HL-60/S4 (cell line): ENCODE data around the gene RNF26.

Experiments used
- in situ Hi-C: fragments of 300-500 bp; cut with MboI; formaldehyde crosslinking; loops from 2 replicates; pipeline ENCODE4 v1.14.3; 2022; ENCODE audit warnings: low sequenced_read_pairs

RNF26 gene

GRCh38 chr11:119315131-119316015 lies 19.0 kb upstream of the RNF26 start:
- in situ Hi-C loops = no loop called here

GRCh38 chr11:119316016-119316728 lies 18.2 kb upstream of the RNF26 start:
- in situ Hi-C loops = no loop called here

- in situ Hi-C loops = no loop called here
These were observed 17.4 kb upstream of the RNF26 start, which contains the start of gene MCAM for GRCh38 chr11:119316729-119317591. Gene MCAM (minus strand): TSS chr11:119317130. CDS start chr11:119317101, 29 bp downstream.

GRCh38 chr11:119317592-119318239 lies 16.6 kb upstream of the RNF26 start:
- in situ Hi-C loops = no loop called here

- in situ Hi-C loops = no loop called here
These were observed 15.8 kb upstream of the RNF26 start for GRCh38 chr11:119318240-119319135.

GRCh38 chr11:119319136-119319699 lies 15.1 kb upstream of the RNF26 start:
- in situ Hi-C loops = no loop called here

GRCh38 chr11:119319700-119320239 lies 14.6 kb upstream of the RNF26 start:
- in situ Hi-C loops = no loop called here

GRCh38 chr11:119320240-119320775 lies 14.0 kb upstream of the RNF26 start:
- in situ Hi-C loops = no loop called here

- in situ Hi-C loops = no loop called here
These were observed 13.4 kb upstream of the RNF26 start for GRCh38 chr11:119320776-119321524.

GRCh38 chr11:119322360-119322739 lies 12.0 kb upstream of the RNF26 start:
- in situ Hi-C loops = no loop called here

- in situ Hi-C loops = no loop called here
These were observed 11.3 kb upstream of the RNF26 start for GRCh38 chr11:119322921-119323531.

GRCh38 chr11:119323532-119324033 lies 10.7 kb upstream of the RNF26 start:
- in situ Hi-C loops = no loop called here

- in situ Hi-C loops = no loop called here
These were observed 10.1 kb upstream of the RNF26 start for GRCh38 chr11:119324189-119324588.

- in situ Hi-C loops = no loop called here
These were observed 5.0 kb upstream of the RNF26 start for GRCh38 chr11:119329320-119329719.

- in situ Hi-C loops = no loop called here
These were observed 4.1 kb upstream of the RNF26 start for GRCh38 chr11:119330237-119330636.

GRCh38 chr11:119332111-119332765 lies 2.1 kb upstream of the RNF26 start:
- in situ Hi-C loops = no loop called here
